Embryonic facial prominence (tissue), 1 donor: ENCODE results near the gene FAM163A.
"Not testable (repeated sequence)": the region's sequence is repeated elsewhere in the genome, so short reads cannot be mapped to it uniquely, and the experiment has no call there.

Experiments used
- DNase-seq: peaks from one replicate; pipeline ENCODE4 v3.0.0-alpha.2; 2016; ENCODE audit errors: extremely low spot score

The FAM163A gene

GRCh38 chr1:179853102-179853501 is 110.0 kb downstream of the FAM163A start:
- DNase-seq, result no peak

GRCh38 chr1:179855831-179856230 is 112.7 kb downstream of the FAM163A start:
- not testable (repeated sequence) for DNase-seq

DNA sequence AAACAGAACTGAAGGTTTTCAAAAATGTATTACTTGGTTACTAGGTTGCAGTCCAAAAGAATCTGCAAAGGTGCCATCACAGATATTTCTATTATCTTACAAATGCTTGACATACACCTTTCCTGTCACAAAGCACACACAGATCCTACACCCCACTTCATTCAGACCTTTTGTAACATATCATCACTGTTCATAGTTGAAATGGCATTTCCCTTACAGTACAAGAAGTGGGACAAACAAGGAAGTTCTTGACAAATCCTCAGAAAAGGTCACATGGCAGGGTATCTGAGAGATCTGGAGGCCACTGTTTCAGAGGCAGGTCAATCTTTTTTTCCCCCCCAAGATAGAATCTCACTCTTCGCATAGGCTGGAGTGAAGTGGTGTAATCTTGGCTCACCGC is 113.2 kb downstream of the FAM163A start:
- DNase-seq, result no peak

- no peak for DNase-seq
These were observed 113.9 kb downstream of the FAM163A start for GRCh38 chr1:179857009-179857408.

DNA sequence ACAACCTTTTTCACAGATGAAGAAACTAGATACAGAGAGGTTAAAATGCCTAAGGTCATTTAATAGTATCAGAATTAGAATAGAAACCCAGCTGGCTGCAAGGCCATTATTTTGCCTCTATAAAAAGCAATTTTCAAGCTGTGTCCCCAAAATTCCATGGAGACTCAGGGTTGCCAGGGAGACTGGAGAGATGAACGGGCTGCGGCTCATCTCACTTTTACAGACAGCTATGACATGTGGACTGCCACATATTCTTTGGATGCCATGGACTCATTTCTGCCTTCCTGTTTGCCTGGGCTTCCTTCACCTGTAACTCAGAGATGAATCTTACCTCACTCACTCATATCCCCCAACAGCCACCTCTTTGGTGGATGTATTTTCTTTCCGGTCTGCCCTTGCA is 117.6 kb downstream of the FAM163A start:
- no peak for DNase-seq

GRCh38 chr1:179865377-179865776 is 122.3 kb downstream of the FAM163A start:
- no peak for DNase-seq
